Stimulated activated memory B cell treated with anti-CD40 and anti-IgM and Interleukin-4, amounts not matched to agents 10 μg/mL and 1 μg/mL and 100 μg/mL, for 72 hours (primary cell): Measurements from ENCODE around the gene CDKAL1.

Experiments
- ATAC-seq: fragments of 150-1000 bp; cut with Tn5 transposase; 2 replicates; pipeline ENCODE4 v1.10.0; 2021
- H3K27ac Mint-ChIP-seq: one replicate; pipeline ENCODE4 v1.8.0; 2022; ENCODE audit warnings: mild to moderate bottlenecking, mixed read lengths
- H3K27me3 Mint-ChIP-seq: one replicate; pipeline ENCODE4 v1.8.0; 2022; ENCODE audit warnings: mixed read lengths
- H3K36me3 Mint-ChIP-seq: one replicate; pipeline ENCODE4 v1.8.0; 2022; ENCODE audit warnings: mixed read lengths
- H3K4me1 Mint-ChIP-seq: one replicate; pipeline ENCODE4 v1.8.0; 2022; ENCODE audit warnings: mixed read lengths
- H3K4me3 Mint-ChIP-seq: one replicate; pipeline ENCODE4 v1.8.0; 2022; ENCODE audit warnings: mild to moderate bottlenecking, moderate library complexity, mixed read lengths
- H3K9me3 Mint-ChIP-seq: one replicate; pipeline ENCODE4 v1.8.0; 2022; ENCODE audit warnings: mixed read lengths

CDKAL1 gene

DNA sequence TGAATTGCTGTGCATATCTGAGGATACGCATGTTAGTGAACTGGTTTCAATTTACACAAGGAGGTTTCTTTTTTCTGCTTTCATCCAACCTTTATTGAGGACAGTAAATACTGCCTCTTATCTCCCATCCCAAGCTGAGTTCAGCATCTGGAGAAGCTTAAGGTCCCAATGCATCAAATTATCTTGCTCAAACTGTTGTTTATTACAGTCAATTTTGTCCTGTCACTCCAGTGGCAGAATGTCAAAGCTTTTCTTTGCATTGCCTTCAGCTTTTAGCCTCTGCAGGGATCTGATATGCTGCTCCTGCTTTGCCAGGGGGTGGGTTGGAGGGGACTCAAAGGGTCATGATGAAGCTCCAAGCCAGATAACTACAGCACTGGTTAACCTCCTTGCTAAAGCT, 623.9 kb downstream of the CDKAL1 start:
- no peak overlapping the region for H3K27ac Mint-ChIP-seq
- ATAC-seq, result no peak
- no peaks in the 10 kb centered on the region for H3K9me3 Mint-ChIP-seq
- no peak overlapping the region for H3K4me3 Mint-ChIP-seq
- no peaks in the 10 kb centered on the region for H3K27me3 Mint-ChIP-seq
- peaks cover under 1% of the 10 kb centered on the region for H3K4me1 Mint-ChIP-seq
- H3K36me3 Mint-ChIP-seq, result peaks cover 6% of the 10 kb centered on the region

DNA sequence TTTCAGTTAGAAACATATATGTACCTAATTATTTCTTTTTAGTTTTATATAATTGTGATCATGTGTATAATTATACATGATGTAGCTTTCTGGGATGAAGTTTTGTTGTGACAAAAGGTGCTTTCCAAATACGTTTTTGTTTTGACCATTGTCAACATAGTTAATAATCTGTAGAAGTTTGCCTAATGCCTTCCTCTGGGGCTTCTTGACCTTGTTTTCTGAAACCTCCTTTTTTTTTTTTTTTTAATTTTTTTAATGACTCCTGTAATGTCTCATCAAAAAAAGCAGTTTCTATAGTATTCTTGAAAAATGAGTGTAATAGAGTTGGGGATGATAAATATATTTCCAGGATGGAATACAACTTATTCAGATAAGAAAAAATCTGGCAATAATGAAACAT, 624.6 kb downstream of the CDKAL1 start:
- ATAC-seq, result no peak
- H3K27me3 Mint-ChIP-seq, result no peaks in the 10 kb centered on the region
- H3K27ac Mint-ChIP-seq, result no peak overlapping the region
- no peak overlapping the region for H3K4me3 Mint-ChIP-seq
- H3K4me1 Mint-ChIP-seq, result peaks cover 7% of the 10 kb centered on the region
- H3K36me3 Mint-ChIP-seq, result peaks cover 11% of the 10 kb centered on the region
- H3K9me3 Mint-ChIP-seq, result no peaks in the 10 kb centered on the region

DNA sequence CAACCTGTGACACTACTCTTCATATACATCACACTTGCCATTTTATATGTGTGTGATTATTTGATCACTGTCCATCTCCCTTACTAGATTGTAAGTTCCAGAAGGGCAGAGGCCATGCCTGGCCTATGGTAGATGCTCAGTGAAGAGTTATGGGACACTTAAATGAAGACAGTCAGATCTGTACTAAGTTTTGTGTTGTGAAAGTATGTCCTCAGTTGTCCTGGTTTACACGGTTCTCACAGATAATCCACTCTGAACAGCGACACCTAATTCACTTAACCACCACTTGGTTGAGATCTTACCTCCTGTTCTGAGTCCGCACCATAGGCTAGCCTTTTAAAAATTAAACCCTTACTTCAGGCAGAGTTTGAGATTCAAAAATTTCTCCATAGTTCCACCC, 625.2 kb downstream of the CDKAL1 start:
- H3K27ac Mint-ChIP-seq, result no peak overlapping the region
- H3K4me1 Mint-ChIP-seq, result peaks cover 13% of the 10 kb centered on the region
- H3K9me3 Mint-ChIP-seq, result no peaks in the 10 kb centered on the region
- no peak overlapping the region for H3K4me3 Mint-ChIP-seq
- H3K36me3 Mint-ChIP-seq, result peaks cover 12% of the 10 kb centered on the region
- ATAC-seq, result no peak
- no peaks in the 10 kb centered on the region for H3K27me3 Mint-ChIP-seq

DNA sequence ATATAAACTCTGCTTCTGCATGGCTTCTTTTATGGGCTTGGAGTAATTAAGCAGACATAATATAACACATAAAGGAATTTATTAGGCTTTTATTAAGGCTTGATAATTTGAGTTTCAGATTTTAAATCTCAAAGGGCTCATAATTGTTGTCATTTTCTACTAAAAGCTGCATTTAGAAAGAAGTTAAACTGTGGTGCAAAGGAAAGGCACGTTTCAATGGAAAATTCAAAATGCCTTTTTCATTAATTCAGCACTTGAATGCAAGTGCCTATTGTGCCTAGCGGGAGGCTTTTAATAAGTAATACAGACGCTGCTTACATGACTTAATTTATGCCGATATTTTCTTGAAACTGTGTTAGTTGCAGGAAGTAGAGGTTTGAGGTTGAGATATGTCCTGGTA, 627.5 kb downstream of the CDKAL1 start:
- Mint-ChIP-seq H3K27ac (no peak overlapping the region), H3K27me3 (no peaks in the 10 kb centered on the region), H3K4me3 (no peak overlapping the region), H3K9me3 (no peaks in the 10 kb centered on the region), H3K36me3 (peaks cover 20% of the 10 kb centered on the region), H3K4me1 (peaks cover 21% of the 10 kb centered on the region)
- no peak for ATAC-seq

DNA sequence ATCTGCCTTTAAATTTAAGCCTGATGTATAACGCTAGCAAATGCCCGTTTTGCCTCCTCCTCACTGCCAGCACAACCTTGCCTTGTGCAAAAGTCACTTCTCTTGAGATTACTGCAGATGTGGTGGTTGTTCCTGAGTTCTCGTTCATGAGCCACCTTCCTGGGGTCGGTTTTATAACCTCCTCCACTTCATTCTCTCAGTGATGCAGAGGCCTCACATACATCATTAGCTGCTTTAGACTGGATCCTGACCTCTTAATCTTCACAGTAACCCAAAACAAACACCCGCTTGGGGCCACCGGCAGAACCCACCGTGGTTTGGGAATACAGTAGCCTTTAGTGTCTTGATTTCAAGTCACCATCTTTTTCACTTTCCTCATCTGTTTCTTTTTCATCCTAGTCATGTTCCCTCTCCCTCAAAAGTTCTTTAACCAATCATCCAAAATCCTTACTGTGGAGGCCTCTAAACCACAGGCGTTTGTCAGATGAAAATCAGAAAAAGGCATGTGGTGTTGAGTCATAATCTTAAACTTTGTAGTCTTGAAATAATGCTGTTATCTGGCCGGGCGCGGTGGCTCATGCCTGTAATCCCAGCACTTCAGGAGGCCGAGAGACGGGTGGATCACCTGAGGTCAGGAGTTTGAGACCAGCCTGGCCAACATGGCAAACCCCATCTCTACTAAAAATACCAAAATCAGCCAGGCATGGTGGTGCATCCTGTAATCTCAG, 629.0 kb downstream of the CDKAL1 start:
- no peaks in the 10 kb centered on the region for H3K27me3 Mint-ChIP-seq
- no peak for ATAC-seq
- H3K4me1 Mint-ChIP-seq, result peaks cover 21% of the 10 kb centered on the region
- H3K9me3 Mint-ChIP-seq, result no peaks in the 10 kb centered on the region
- no peak overlapping the region for H3K4me3 Mint-ChIP-seq
- H3K36me3 Mint-ChIP-seq, result peaks cover 20% of the 10 kb centered on the region
- H3K27ac Mint-ChIP-seq, result no peak overlapping the region

DNA sequence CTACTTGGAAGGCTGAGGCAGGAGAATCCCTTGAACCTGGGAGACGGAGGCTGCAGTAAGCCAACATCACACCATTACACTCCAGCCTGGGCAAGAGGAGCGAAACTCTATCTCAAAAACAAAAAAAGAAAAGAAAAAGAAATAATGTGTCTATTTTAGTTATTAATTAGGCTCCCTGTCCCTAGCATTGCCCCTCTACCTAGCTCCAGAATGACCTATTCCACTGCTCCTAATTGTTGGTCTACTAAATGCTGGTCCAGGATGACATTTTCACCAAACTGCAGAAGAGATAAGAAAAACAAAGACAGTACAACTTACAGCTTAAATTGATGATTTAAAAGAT, 629.6 kb downstream of the CDKAL1 start:
- Mint-ChIP-seq H3K9me3 (no peaks in the 10 kb centered on the region), H3K4me3 (no peak overlapping the region), H3K36me3 (peaks cover 23% of the 10 kb centered on the region), H3K27ac (no peak overlapping the region), H3K27me3 (no peaks in the 10 kb centered on the region), H3K4me1 (peaks cover 21% of the 10 kb centered on the region)
- ATAC-seq, result no peak

DNA sequence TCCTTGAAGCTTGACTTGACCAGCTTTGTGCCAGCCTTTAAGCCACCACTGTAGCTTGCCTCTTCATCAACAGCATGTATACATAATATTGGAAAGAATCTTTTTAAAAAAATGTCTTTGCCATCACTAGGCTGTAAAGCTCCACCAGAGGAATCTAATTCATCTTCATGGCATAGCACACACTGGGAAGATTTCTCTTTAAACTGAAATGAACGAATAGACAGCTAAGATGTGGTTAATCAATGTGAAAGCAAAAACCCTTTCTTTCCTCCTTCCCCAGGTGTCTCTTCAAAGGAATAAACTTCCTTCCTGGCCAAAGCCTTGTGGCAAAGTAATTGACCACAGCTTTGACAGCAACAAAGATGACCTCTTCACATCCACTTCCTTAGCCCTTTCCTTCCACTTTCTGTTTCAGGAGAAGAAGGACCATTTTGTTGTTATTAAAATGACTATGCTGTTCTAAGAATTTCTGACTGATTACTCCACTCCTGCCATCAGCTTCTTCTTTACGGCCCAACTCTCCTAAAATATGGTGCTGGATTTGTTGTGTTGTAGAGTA, 630.6 kb downstream of the CDKAL1 start:
- Mint-ChIP-seq H3K4me1 (peaks cover 21% of the 10 kb centered on the region), H3K27me3 (no peaks in the 10 kb centered on the region), H3K4me3 (no peak overlapping the region), H3K36me3 (peaks cover 27% of the 10 kb centered on the region), H3K27ac (peak overlapping the region; percentile 17), H3K9me3 (no peaks in the 10 kb centered on the region)
- no peak for ATAC-seq

DNA sequence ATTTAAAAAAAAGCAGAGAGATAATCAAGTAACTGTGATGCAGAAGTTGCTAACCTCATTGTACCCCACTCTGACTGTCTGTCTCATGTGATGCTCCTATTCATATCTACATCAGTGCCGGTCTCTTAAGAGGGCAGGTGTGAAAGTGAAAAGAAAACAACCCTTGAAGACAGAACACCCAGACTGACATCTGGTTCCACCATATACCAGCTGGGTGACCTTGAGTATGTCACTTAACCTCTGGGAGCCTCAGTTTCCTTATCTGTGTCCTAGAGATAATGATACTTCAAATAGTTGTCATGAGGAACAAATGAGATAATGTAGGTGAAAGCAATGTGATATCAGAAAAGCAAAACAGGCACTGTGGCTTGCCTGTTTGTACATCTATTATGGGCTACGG, 632.5 kb downstream of the CDKAL1 start:
- Mint-ChIP-seq H3K4me3 (no peak overlapping the region), H3K4me1 (peaks cover 21% of the 10 kb centered on the region), H3K9me3 (no peaks in the 10 kb centered on the region), H3K27me3 (no peaks in the 10 kb centered on the region), H3K27ac (no peak overlapping the region), H3K36me3 (peaks cover 31% of the 10 kb centered on the region)
- no peak for ATAC-seq

DNA sequence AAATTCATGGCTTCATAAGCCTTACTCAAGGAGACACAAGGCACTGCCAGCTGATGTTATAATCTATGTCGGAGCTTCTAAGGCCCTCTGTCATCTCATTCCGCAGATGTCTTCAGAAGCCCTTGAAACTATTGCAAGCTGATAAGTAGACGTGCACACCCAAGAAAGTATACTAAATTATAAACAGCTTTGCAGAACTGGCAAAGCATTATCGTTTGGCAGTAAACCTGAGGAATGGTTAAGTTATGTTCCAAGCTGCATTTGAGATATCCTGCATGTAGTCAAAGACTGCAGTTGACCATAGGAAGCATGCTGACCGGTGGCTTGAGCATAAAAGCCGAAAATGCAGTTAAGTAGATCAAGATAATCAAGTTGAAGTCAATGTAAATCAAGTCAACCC, 633.5 kb downstream of the CDKAL1 start:
- H3K27me3 Mint-ChIP-seq, result no peaks in the 10 kb centered on the region
- H3K9me3 Mint-ChIP-seq, result no peaks in the 10 kb centered on the region
- no peak for ATAC-seq
- peaks cover 35% of the 10 kb centered on the region for H3K36me3 Mint-ChIP-seq
- H3K4me1 Mint-ChIP-seq, result peaks cover 21% of the 10 kb centered on the region
- H3K4me3 Mint-ChIP-seq, result no peak overlapping the region
- no peak overlapping the region for H3K27ac Mint-ChIP-seq

DNA sequence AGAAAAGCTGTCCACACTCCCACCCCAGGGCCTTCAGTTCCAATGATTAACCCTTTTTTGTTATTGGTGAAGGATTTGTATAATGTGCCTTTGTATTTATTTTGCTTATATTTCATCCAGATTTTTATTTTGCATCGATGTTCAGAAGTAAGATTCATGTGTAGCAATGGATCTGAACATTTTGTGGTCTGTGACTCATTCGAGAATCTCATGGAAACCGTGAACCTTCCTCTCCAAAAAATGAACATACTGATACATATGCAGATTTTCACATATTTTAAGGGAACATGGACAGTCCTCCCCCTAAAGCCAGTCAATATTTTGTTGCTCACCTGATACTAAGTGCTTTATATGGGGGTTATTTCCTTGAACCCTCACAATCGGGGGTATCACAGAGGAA, 637.5 kb downstream of the CDKAL1 start:
- no peak for ATAC-seq
- Mint-ChIP-seq H3K27ac (no peak overlapping the region), H3K27me3 (no peaks in the 10 kb centered on the region), H3K4me3 (no peak overlapping the region), H3K4me1 (peaks cover 11% of the 10 kb centered on the region), H3K36me3 (peaks cover 29% of the 10 kb centered on the region), H3K9me3 (no peaks in the 10 kb centered on the region)

DNA sequence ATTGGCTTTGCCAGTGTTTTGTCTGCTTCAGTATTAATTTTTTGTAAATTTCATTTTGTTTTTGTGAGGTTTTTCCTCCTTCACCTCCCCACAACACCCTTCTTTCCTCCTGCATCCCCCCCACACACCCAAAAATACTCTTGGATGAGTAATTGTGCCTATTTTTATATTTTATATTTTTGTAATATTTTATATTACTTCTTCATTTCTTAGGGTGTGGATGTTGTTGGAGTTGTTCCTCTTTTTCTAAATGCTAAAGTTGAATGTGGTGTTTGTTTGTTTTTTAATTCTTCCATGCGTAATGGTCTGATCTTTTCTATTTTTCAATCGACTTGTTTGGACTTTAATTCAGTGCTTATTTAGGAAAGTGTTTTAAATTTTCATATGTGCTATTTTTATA, 638.8 kb downstream of the CDKAL1 start:
- ATAC-seq, result no peak
- no peaks in the 10 kb centered on the region for H3K27me3 Mint-ChIP-seq
- no peak overlapping the region for H3K4me3 Mint-ChIP-seq
- H3K9me3 Mint-ChIP-seq, result no peaks in the 10 kb centered on the region
- H3K27ac Mint-ChIP-seq, result no peak overlapping the region
- H3K36me3 Mint-ChIP-seq, result peaks cover 29% of the 10 kb centered on the region
- peaks cover 11% of the 10 kb centered on the region for H3K4me1 Mint-ChIP-seq

DNA sequence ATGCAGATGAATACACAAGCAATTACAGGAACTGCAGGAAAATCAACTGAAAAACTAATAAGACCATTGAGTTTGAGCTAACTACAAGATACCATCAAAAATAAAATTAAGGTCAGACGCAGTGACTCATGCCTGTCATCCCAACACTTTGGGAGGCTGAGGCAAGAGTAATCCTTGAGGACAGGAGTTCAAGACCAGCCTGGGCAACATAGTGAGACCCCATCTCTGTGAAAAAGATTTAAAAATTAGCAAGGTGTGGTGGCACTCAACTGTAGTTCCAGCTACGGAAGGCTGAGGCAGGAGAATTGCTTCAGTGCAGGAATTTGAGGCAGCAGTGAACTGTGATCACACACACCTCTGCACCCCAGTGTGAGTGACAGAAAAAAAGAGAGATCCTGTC, 639.4 kb downstream of the CDKAL1 start:
- peaks cover 27% of the 10 kb centered on the region for H3K36me3 Mint-ChIP-seq
- H3K27ac Mint-ChIP-seq, result no peak overlapping the region
- no peak for ATAC-seq

DNA sequence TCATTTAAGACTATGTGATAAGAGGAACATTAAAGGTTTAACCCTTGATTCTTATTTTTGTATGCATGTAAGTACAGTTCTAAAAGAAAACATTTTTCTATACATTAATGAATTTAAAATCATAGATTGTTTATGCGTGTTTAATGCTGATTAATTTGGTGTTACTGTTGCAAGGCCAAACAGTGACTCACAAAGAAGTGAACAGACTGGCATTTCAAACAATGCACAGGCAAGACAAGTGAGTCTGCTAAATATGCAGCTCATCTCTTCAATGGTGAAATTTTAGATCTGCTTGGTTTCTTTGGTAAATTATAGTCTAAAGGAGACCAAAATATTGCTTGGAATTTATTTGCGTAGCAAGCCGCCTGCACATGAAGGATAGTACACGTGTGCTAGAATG, 641.9 kb downstream of the CDKAL1 start:
- Mint-ChIP-seq H3K27ac (no peak overlapping the region), H3K36me3 (peaks cover 25% of the 10 kb centered on the region), H3K9me3 (peaks cover 4% of the 10 kb centered on the region), H3K4me1 (peaks cover 11% of the 10 kb centered on the region), H3K27me3 (no peaks in the 10 kb centered on the region), H3K4me3 (no peak overlapping the region)
- no peak for ATAC-seq

More for the DNA sequence above, 639.4 kb downstream of the CDKAL1 start:
- Mint-ChIP-seq H3K27me3 (no peaks in the 10 kb centered on the region), H3K4me3 (no peak overlapping the region), H3K4me1 (peaks cover 11% of the 10 kb centered on the region), H3K9me3 (no peaks in the 10 kb centered on the region)

DNA sequence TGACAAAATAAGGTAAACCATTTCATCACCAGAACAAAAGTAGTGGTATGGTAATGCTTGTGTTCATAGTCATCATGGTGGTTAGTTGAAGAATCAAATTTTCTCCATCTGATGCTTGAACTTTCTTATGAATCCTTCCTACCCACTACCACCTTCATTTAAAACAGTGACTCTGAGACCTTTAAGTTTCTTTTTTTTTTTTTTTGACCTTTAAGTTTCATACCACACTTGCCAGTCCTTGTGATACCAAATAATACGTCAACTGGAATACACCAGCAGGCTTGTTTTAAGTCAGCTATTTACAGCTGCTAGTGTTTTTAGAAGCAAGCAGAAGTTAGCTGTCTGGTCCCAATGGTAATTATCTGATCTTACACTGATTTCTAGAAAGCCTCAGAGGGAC, 645.9 kb downstream of the CDKAL1 start:
- peak; percentile 90 for ATAC-seq
- H3K27me3 Mint-ChIP-seq, result no peaks in the 10 kb centered on the region
- H3K4me3 Mint-ChIP-seq, result no peak overlapping the region
- H3K4me1 Mint-ChIP-seq, result no peaks in the 10 kb centered on the region
- H3K27ac Mint-ChIP-seq, result peak overlapping the region; percentile 42
- H3K9me3 Mint-ChIP-seq, result peaks cover 4% of the 10 kb centered on the region
- peaks cover 16% of the 10 kb centered on the region for H3K36me3 Mint-ChIP-seq

DNA sequence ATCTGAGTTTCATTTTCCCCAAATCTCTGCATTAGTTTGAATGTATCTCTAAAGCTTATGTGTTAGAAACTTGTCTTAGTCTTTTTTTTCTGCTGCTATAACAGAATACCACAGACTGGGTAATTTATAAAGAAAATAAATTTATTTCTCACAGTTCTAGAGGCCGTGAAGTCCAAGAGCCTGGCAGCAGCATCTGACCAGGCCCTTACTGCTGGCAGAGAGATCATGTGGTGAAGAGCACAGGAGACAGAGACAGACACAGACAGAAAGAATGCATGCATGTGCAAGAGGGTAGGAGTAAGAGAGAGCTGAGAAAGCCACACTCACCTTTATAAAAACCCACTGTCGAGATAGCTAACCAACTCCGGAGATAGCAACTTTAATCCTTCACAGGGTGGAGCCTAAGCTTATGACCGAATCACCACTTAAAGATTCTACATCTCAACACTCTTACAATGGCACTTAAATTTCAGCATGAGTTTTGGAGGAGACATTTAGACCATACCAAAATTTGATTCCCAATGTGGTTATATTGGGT, 646.6 kb downstream of the CDKAL1 start:
- ATAC-seq, result no peak
- no peaks in the 10 kb centered on the region for H3K4me1 Mint-ChIP-seq
- no peaks in the 10 kb centered on the region for H3K27me3 Mint-ChIP-seq
- peaks cover 16% of the 10 kb centered on the region for H3K36me3 Mint-ChIP-seq
- H3K4me3 Mint-ChIP-seq, result no peak overlapping the region
- H3K27ac Mint-ChIP-seq, result peak overlapping the region; percentile 42
- H3K9me3 Mint-ChIP-seq, result peaks cover 4% of the 10 kb centered on the region

DNA sequence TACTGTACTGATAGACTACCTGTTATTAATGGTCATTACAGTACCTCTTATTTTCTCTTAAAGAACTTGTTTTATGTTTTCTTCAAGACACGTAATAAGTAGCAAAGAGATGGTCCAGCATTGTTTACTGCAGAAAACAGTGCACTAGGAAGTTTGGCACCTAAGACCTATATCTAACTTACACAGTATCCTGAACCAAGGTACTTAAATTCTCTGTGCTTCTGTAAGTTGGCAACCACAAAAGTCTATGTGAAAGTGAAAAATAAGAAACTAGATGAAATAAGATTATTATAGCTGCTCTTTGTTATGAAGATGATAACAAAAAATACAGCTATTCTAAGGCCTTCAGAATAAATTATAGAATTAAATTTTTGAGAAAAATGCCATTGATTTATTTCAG, 647.6 kb downstream of the CDKAL1 start:
- Mint-ChIP-seq H3K27me3 (no peaks in the 10 kb centered on the region), H3K4me1 (no peaks in the 10 kb centered on the region), H3K27ac (no peak overlapping the region), H3K9me3 (peaks cover 4% of the 10 kb centered on the region), H3K36me3 (peaks cover 16% of the 10 kb centered on the region), H3K4me3 (no peak overlapping the region)
- ATAC-seq, result no peak
